Measurements from ENCODE around the gene MCHR1.

MCHR1 gene, protein sequence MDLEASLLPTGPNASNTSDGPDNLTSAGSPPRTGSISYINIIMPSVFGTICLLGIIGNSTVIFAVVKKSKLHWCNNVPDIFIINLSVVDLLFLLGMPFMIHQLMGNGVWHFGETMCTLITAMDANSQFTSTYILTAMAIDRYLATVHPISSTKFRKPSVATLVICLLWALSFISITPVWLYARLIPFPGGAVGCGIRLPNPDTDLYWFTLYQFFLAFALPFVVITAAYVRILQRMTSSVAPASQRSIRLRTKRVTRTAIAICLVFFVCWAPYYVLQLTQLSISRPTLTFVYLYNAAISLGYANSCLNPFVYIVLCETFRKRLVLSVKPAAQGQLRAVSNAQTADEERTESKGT

GRCh38 chr22:40679249-40679963 lies at the start of gene MCHR1:
Gene MCHR1, plus strand, starts transcription at chr22:40679484. Its CDS starts 169 bp downstream, at chr22:40679653.
- Histone ChIP-seq H3K36me3 (no peaks in the 10 kb centered on the region), H3K27ac (no peak within 1 kb of the TSS), H3K4me1 (peaks cover 38% of the 10 kb centered on the region), H3K9me3 (no peaks in the 10 kb centered on the region), H3K4me3 (no peak within 1 kb of the TSS), H4K20me1 (no peaks in the 10 kb centered on the region), H3K27me3 (no peaks in the 10 kb centered on the region), H3K9ac (no peak within 1 kb of the TSS), H3K4me2 (peak within 1 kb of the TSS; percentile 17; the same call in 1 of the 2 replicates)
- no peak for TF ChIP-seq Cebpa-rat (IDR thresholded peaks at IDR 0.05)

- Histone ChIP-seq H3K27ac (no peak overlapping the region), H3K4me3 (no peak overlapping the region), H3K9me3 (no peaks in the 10 kb centered on the region), H3K27me3 (no peaks in the 10 kb centered on the region), H3K4me1 (peaks cover 34% of the 10 kb centered on the region), H4K20me1 (peaks cover 91% of the 10 kb centered on the region), H3K9ac (no peak overlapping the region), H3K36me3 (peaks cover 8% of the 10 kb centered on the region; the same call in 1 of the 2 replicates), H3K4me2 (peak overlapping the region; percentile 19)
- TF ChIP-seq Cebpa-rat (IDR thresholded peaks at IDR 0.05): no peak
Observed at GRCh38 chr22:40631925-40632324, 47.4 kb upstream of the MCHR1 start.

DNA sequence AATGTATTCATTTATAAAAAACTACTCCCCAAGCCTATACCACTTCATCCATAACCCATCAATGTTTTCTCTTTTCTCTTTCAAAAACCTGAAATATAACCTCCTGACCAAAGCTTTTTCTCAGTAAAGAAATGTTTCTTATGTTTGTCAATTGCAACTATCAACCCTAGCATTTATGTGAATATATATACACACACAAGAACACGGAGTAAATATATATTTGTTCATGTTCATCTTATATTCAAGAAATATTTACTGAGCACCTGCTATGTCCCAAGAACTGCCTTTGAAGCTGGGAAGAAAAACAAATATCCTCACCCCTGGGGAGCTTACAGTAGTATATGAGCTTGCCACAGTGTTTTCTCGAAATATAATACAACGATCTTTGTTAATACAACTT lies 46.2 kb upstream of the MCHR1 start:
- TF ChIP-seq Cebpa-rat (IDR thresholded peaks at IDR 0.05): no peak
- Histone ChIP-seq H3K27me3 (no peaks in the 10 kb centered on the region), H3K9me3 (no peaks in the 10 kb centered on the region), H3K4me3 (no peak overlapping the region), H4K20me1 (peaks cover 80% of the 10 kb centered on the region), H3K27ac (no peak overlapping the region), H3K9ac (no peak overlapping the region), H3K4me2 (no peak overlapping the region), H3K36me3 (peaks cover 8% of the 10 kb centered on the region; the same call in 1 of the 2 replicates), H3K4me1 (peaks cover 39% of the 10 kb centered on the region)

- Histone ChIP-seq H3K4me2 (peak overlapping the region; percentile 94), H3K4me1 (peaks cover 42% of the 10 kb centered on the region)
Observed at GRCh38 chr22:40634119-40634903, 45.0 kb upstream of the MCHR1 start.

GRCh38 chr22:40635043-40635939 lies 44.0 kb upstream of the MCHR1 start:
- Histone ChIP-seq H3K4me2 (peak overlapping the region; percentile 94), H3K27me3 (no peaks in the 10 kb centered on the region), H3K36me3 (peaks cover 8% of the 10 kb centered on the region; the same call in 1 of the 2 replicates), H3K9ac (peak overlapping the region; percentile 92), H3K27ac (peak overlapping the region; percentile 84; the same call in 1 of the 2 replicates), H3K9me3 (no peaks in the 10 kb centered on the region), H3K4me1 (peaks cover 42% of the 10 kb centered on the region), H4K20me1 (peaks cover 57% of the 10 kb centered on the region), H3K4me3 (peak overlapping the region; percentile 96)
- TF ChIP-seq Cebpa-rat (IDR thresholded peaks at IDR 0.05): no peak

More at GRCh38 chr22:40634119-40634903, 45.0 kb upstream of the MCHR1 start:
- TF ChIP-seq Cebpa-rat (IDR thresholded peaks at IDR 0.05): no peak
- Histone ChIP-seq H3K27me3 (no peaks in the 10 kb centered on the region), H3K9ac (no peak overlapping the region), H4K20me1 (peaks cover 67% of the 10 kb centered on the region), H3K27ac (no peak overlapping the region), H3K9me3 (no peaks in the 10 kb centered on the region), H3K4me3 (no peak overlapping the region), H3K36me3 (peaks cover 8% of the 10 kb centered on the region; the same call in 1 of the 2 replicates)

- Histone ChIP-seq H3K27me3 (no peaks in the 10 kb centered on the region), H3K4me3 (peak overlapping the region; percentile 96), H3K4me1 (peaks cover 42% of the 10 kb centered on the region), H3K9ac (peak overlapping the region; percentile 92), H4K20me1 (peaks cover 51% of the 10 kb centered on the region), H3K4me2 (peak overlapping the region; percentile 94), H3K36me3 (peaks cover 8% of the 10 kb centered on the region; the same call in 1 of the 2 replicates), H3K9me3 (no peaks in the 10 kb centered on the region), H3K27ac (peak overlapping the region; percentile 84)
- TF ChIP-seq Cebpa-rat (IDR thresholded peaks at IDR 0.05): no peak
Observed at GRCh38 chr22:40635940-40636379, 43.3 kb upstream of the MCHR1 start.

- Histone ChIP-seq H3K4me2 (peak within 1 kb of the TSS; percentile 94), H3K27ac (peak within 1 kb of the TSS; percentile 84), H3K4me1 (peaks cover 42% of the 10 kb centered on the region), H3K4me3 (peak within 1 kb of the TSS; percentile 96), H3K9me3 (no peaks in the 10 kb centered on the region), H4K20me1 (peaks cover 45% of the 10 kb centered on the region), H3K36me3 (peaks cover 8% of the 10 kb centered on the region; the same call in 1 of the 2 replicates), H3K27me3 (no peaks in the 10 kb centered on the region), H3K9ac (peak within 1 kb of the TSS; percentile 92)
- TF ChIP-seq Cebpa-rat (IDR thresholded peaks at IDR 0.05): no peak
Observed at GRCh38 chr22:40636380-40637182, 42.7 kb upstream of the MCHR1 start, which contains the start of gene MRTFA. Gene MRTFA, minus strand, starts transcription at chr22:40636719.
